K562 (cell line): ENCODE data around the gene TCEANC. TPM values are rescaled to one million over a fixed set of nuclear protein-coding genes. Genes with fewer than 3 reads are reported as not detected.

Experiments
- ATAC-seq: fragments of 200-7000 bp; cut with Tn5 transposase; 3 replicates; pipeline ENCODE4 v1.9.1; 2020; ENCODE audit warnings: moderate library complexity
- BruUV-seq: library from RNA; stranded (reverse); fragments of 400-500 nt; replicated peaks from 2 replicates; lab custom pipeline; 2021; lab: Mats Ljungman, UMichigan
- CTCF ChIA-PET: fragments of 300-600 bp; formaldehyde crosslinking; extraction: SDS; loops from one replicate; lab custom pipeline; 2021; ENCODE audit warnings: low intra/inter-chr PET ratio; lab: Yijun Ruan, JAX
- POLR2A ChIA-PET: fragments of 300-600, 350-650 bp; sonication (Branson Sonifier 250); formaldehyde crosslinking; extraction: SDS; loops from one replicate; lab custom pipeline; 2021; ENCODE audit warnings: antibody characterized with exemption, inconsistent platforms; lab: Yijun Ruan, JAX
- DNase-seq, 4 experiments: peaks; one replicate each; pipeline versions ENCODE4 v3.0.0 to v3.0.0-alpha.2; 2011 to 2018; ENCODE audit warnings: low spot score in 3 of 4, mixed read lengths in 3 of 4; ENCODE audit errors: extremely low read depth in 1 of 4
- FAIRE-seq: peaks from 2 replicates; lab custom pipeline; 2011; peaks lifted over from hg19 to GRCh38; lab: Jason Lieb, UNC
- H2AFZ ChIP-seq: 2 replicates; pipeline ENCODE4 v1.6.0; 2011; ENCODE audit warnings: low read depth, low read length, control low read depth, inconsistent platforms
- H3K27ac ChIP-seq: fragments of 200-600 bp; 3 replicates; pipeline ENCODE4 v1.8.0; 2011; ENCODE audit warnings: low read depth, mild to moderate bottlenecking, control low read depth, inconsistent platforms, low read length, moderate library complexity, mixed read lengths; ENCODE audit errors: extremely low read depth
- H3K27me3 ChIP-seq, 2 experiments: fragments of 300-600 bp in 1 of 2; 2 replicates in 1 of 2; 3 replicates in 1 of 2; pipeline versions ENCODE4 v1.6.0 to v1.8.0; 2011; ENCODE audit warnings: inconsistent platforms in 2 of 2, low read length in 2 of 2, mild to moderate bottlenecking in 1 of 2, mixed read lengths in 1 of 2, moderate library complexity in 1 of 2; ENCODE audit not compliant: control insufficient read depth in 2 of 2, insufficient read depth in 2 of 2
- H3K36me3 ChIP-seq: fragments of 300-600 bp; 3 replicates; pipeline ENCODE4 v1.8.0; 2011; ENCODE audit warnings: mild to moderate bottlenecking, low read length, inconsistent platforms; ENCODE audit not compliant: control insufficient read depth, insufficient read depth
- H3K4me1 ChIP-seq, 2 experiments: fragments of 200-600 bp in 1 of 2; replicated peaks in 1 of 2; 2 replicates in 1 of 2; 3 replicates in 1 of 2; pipeline versions ENCODE4 v1.5.1 to v1.8.0; 2011; ENCODE audit warnings: inconsistent platforms in 2 of 2, low read length in 2 of 2, mild to moderate bottlenecking in 1 of 2, mixed read lengths in 1 of 2, moderate library complexity in 1 of 2; ENCODE audit not compliant: control insufficient read depth in 2 of 2, insufficient read depth in 2 of 2
- H3K4me2 ChIP-seq: 2 replicates; pipeline ENCODE4 v1.6.1; 2011; ENCODE audit warnings: low read length, control low read depth, inconsistent platforms, mixed read lengths; ENCODE audit not compliant: insufficient read depth
- H3K4me3 ChIP-seq: fragments of 200-600 bp; sonication (generic), shearing (Covaris generic); 2 replicates; pipeline ENCODE4 v1.5.1; 2016; ENCODE audit warnings: control low read depth, inconsistent platforms
- H3K79me2 ChIP-seq: fragments of 200-600 bp; 3 replicates; pipeline ENCODE4 v1.8.0; 2011; ENCODE audit warnings: low read length, inconsistent platforms; ENCODE audit not compliant: control insufficient read depth, insufficient read depth
- H3K9ac ChIP-seq, 2 experiments: 2 replicates each; pipeline versions ENCODE4 v1.6.0 to v1.6.1; 2011; ENCODE audit warnings: low read depth in 2 of 2, low read length in 2 of 2, control low read depth in 1 of 2, inconsistent platforms in 1 of 2, mild to moderate bottlenecking in 1 of 2, mixed read lengths in 1 of 2; ENCODE audit not compliant: insufficient read depth in 1 of 2
- H3K9me1 ChIP-seq: one replicate; pipeline ENCODE4 v1.6.0; 2011; ENCODE audit warnings: inconsistent platforms, mild to moderate bottlenecking, low read length, moderate library complexity; ENCODE audit not compliant: control insufficient read depth, insufficient read depth
- H3K9me3 ChIP-seq: replicated peaks from 2 replicates; pipeline ENCODE4 v1.5.1; 2011; ENCODE audit warnings: low read depth, low read length, inconsistent platforms; ENCODE audit not compliant: control insufficient read depth, insufficient read depth
- H4K20me1 ChIP-seq: replicated peaks from 2 replicates; pipeline ENCODE4 v1.6.1; 2011; ENCODE audit warnings: low read length, inconsistent platforms, mixed read lengths; ENCODE audit not compliant: control insufficient read depth, insufficient read depth
- BHLHE40 ChIP-seq: IDR thresholded peaks from 2 replicates; pipeline ENCODE4 v1.6.1; 2011; ENCODE audit warnings: low read length, improper control_type of control experiment
- CREB1 ChIP-seq, 2 experiments: sonication (generic) in 1 of 2; formaldehyde crosslinking in 1 of 2; IDR thresholded peaks; 2 replicates each; pipeline versions ENCODE4 v1.6.1 to v1.8.0; 2012 to 2022; ENCODE audit warnings: inconsistent platforms in 1 of 2, mild to moderate bottlenecking in 1 of 2, missing genetic modification reagents in 1 of 2, moderate library complexity in 1 of 2
- HDAC6 ChIP-seq: IDR thresholded peaks from 2 replicates; pipeline ENCODE4 v1.6.1; 2012; ENCODE audit warnings: low read depth, mild to moderate bottlenecking, control low read depth, inconsistent platforms, low read length, moderate library complexity
- HNRNPUL1 ChIP-seq: fragments of 200-400 bp; formaldehyde crosslinking; IDR thresholded peaks from 2 replicates; pipeline ENCODE4 v1.6.1; 2017; ENCODE audit warnings: low read length
- MEF2A ChIP-seq: IDR thresholded peaks from 2 replicates; pipeline ENCODE4 v1.6.1; 2011; ENCODE audit warnings: low read depth, mild to moderate bottlenecking, low read length, moderate library complexity; ENCODE audit not compliant: control insufficient read depth
- NCOA2 ChIP-seq, 2 experiments: fragments of 450-650 bp; IDR thresholded peaks; 2 replicates each; pipeline ENCODE4 v1.6.1; 2018; ENCODE audit warnings: mild to moderate bottlenecking in 2 of 2, moderate library complexity in 1 of 2; ENCODE audit not compliant: partially characterized antibody in 2 of 2
- SNIP1 ChIP-seq: fragments of 450-650 bp; IDR thresholded peaks from 2 replicates; pipeline ENCODE4 v1.7.1; 2017; ENCODE audit warnings: low read depth, mild to moderate bottlenecking
- TCF7L2 ChIP-seq: fragments of 150-350 bp; IDR thresholded peaks from 2 replicates; pipeline ENCODE4 v1.6.1; 2016; ENCODE audit warnings: low read depth, mild to moderate bottlenecking, low read length, moderate library complexity
- TOE1 ChIP-seq, 2 experiments: fragments of 450-650 bp in 1 of 2; sonication (generic) in 1 of 2; formaldehyde crosslinking in 1 of 2; IDR thresholded peaks; 2 replicates each; pipeline versions ENCODE4 v1.7.1 to v1.8.0; 2016 to 2022; ENCODE audit warnings: borderline replicate concordance in 2 of 2, mild to moderate bottlenecking in 2 of 2, antibody characterized with exemption in 1 of 2, inconsistent platforms in 1 of 2, low read depth in 1 of 2, missing genetic modification reagents in 1 of 2, moderate library complexity in 1 of 2
- ZC3H11A ChIP-seq: IDR thresholded peaks from 2 replicates; pipeline ENCODE4 v1.6.1; 2012; ENCODE audit warnings: low read depth, low read length, improper control_type of control experiment
- ZNF764 ChIP-seq: fragments of 250-450 bp; sonication (Bioruptor Pico); IDR thresholded peaks from 2 replicates; pipeline ENCODE4 v1.4.0; 2020; ENCODE audit warnings: low read depth, mild to moderate bottlenecking, moderate library complexity
- WGBS: fragments of 100-300 bp; shearing (Covaris generic); methylation state at CpG from one replicate; pipeline ENCODE4 v1.1.6; 2016; ENCODE audit warnings: low coverage, mixed read lengths; ENCODE audit not compliant: insufficient coverage; ENCODE audit errors: missing lambda C conversion rate; 5-methylcytosine and 5-hydroxymethylcytosine counted together
- in situ Hi-C: fragments of 300-500 bp; cut with MboI; formaldehyde crosslinking; loops from 4 replicates; pipeline ENCODE4 v1.15.0; 2018; ENCODE audit warnings: inconsistent platforms, mixed read lengths
- intact Hi-C: fragments of 100-400 bp; cut with micrococcal nuclease; formaldehyde crosslinking; loops from 2 replicates; pipeline ENCODE4 v1.14.2; 2022
- polyA plus RNA-seq, 8 experiments: library from polyadenylated mRNA; depleted of rRNA in 4 of 8; stranded (reverse) in 5 of 8; unstranded in 3 of 8; fragments of >200 nt; fragmentation: Nextera tagmentation in 2 of 8; fragmentation: Illumina TruSeq in 1 of 8; extraction: Ambion mirVana in 2 of 8; extraction: Trizol in 1 of 8; gene quantifications; 2 replicates each; pipeline versions ENCODE4 v1.2.1 to v1.2.3, GENCODE V29; 2011 to 2014; ENCODE audit warnings: inconsistent platforms in 1 of 8, missing spikeins in 1 of 8
- total RNA-seq, 7 experiments: library from RNA; depleted of rRNA in 6 of 7; stranded (reverse); fragments of >200 nt in 6 of 7; fragmentation: Illumina TruSeq in 2 of 7; extraction: Trizol in 2 of 7; gene quantifications; 2 replicates each; pipeline versions ENCODE4 v1.2.1 to v1.2.3, GENCODE V29; 2011 to 2021; ENCODE audit warnings: low replicate concordance in 1 of 7
- TF ChIP-seq, protein P1 (sequence below): fragments of 200-800 bp; sonication (Bioruptor generic); IDR thresholded peaks from 2 replicates; pipeline ENCODE4 v1.6.1; 2017; ENCODE audit warnings: missing genetic modification characterization, missing compliant biosample characterization
- TF ChIP-seq, protein P2 (sequence below): fragments of 250-450 bp; sonication (Bioruptor Pico); IDR thresholded peaks from 2 replicates; pipeline ENCODE4 v1.4.0; 2020; ENCODE audit warnings: mild to moderate bottlenecking, moderate library complexity, borderline replicate concordance
- TF ChIP-seq, protein P3 (sequence below): fragments of 450-650 bp; IDR thresholded peaks from 2 replicates; pipeline ENCODE4 v1.7.0; 2016; ENCODE audit warnings: borderline replicate concordance

The TCEANC gene
- total and polyA plus RNA-seq, 9 of the 15 experiments (the other 6 are each of a cell fraction or from before 2014, with no cell fraction given) = 1.2 to 2.8 (median 2.0) TPM

DNA sequence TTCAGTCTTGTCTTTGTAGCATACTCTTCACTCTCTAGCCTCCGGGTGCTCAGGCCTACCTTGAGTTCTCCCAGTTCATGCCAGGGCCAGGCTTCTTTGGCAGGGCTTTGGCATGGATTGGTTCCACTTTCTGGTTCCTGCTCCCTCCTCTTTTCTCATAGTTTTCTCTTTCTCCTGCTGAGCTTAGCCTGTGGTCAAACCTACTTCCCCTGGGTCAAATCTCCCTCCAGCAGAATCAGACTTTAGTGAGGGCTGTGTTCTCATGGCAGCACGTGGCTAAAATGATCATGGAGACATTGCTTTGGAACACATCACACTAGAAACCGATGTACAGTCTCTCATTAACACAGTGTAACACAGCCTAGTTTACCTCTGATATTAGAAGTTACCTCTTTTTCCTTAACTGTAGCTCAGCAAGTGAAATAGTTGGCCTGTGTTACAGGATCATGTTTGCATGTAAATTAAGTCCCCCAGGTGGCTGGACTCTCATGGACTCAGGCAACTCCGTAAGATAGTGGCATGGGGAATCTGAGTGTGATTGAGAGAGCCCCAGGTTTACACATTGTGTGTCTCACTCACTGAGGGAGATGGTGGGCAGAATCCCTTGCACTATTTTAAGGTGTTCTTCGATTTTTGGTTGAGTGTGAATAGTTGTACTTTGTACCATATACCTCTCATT is 49.3 kb downstream of the TCEANC start:
- POLR2A ChIA-PET = interaction anchor here (0.6 to 1.0 kb wide), 2 partner anchors 10 to 28 kb away, joined by 3 to 5 read pairs; no protein-coding TSS in a partner anchor
- TF ChIP-seq, protein P1, sequence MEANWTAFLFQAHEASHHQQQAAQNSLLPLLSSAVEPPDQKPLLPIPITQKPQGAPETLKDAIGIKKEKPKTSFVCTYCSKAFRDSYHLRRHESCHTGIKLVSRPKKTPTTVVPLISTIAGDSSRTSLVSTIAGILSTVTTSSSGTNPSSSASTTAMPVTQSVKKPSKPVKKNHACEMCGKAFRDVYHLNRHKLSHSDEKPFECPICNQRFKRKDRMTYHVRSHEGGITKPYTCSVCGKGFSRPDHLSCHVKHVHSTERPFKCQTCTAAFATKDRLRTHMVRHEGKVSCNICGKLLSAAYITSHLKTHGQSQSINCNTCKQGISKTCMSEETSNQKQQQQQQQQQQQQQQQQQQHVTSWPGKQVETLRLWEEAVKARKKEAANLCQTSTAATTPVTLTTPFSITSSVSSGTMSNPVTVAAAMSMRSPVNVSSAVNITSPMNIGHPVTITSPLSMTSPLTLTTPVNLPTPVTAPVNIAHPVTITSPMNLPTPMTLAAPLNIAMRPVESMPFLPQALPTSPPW (CRISPR knock-in tag) = no peak
- TF ChIP-seq HDAC6 (no peak), TOE1 (IDR thresholded peaks at IDR 0.05; ENCODE audit: borderline replicate concordance) (no peak), TOE1 (CRISPR knock-in tag; IDR thresholded peaks at IDR 0.05; ENCODE audit: borderline replicate concordance, low read depth) (no peak), MEF2A (no peak), BHLHE40 (no peak), TCF7L2 (no peak), CREB1 (IDR thresholded peaks at IDR 0.05) (no peak), CREB1 (CRISPR knock-in tag; IDR thresholded peaks at IDR 0.05) (no peak), HNRNPUL1 (no peak), NCOA2 (IDR thresholded peaks at IDR 0.05; ENCODE audit: partially characterized antibody in 2 of 2) (no peak), SNIP1 (no peak), ZNF764 (CRISPR knock-in tag) (no peak), ZC3H11A (no peak)
- TF ChIP-seq, protein P2, sequence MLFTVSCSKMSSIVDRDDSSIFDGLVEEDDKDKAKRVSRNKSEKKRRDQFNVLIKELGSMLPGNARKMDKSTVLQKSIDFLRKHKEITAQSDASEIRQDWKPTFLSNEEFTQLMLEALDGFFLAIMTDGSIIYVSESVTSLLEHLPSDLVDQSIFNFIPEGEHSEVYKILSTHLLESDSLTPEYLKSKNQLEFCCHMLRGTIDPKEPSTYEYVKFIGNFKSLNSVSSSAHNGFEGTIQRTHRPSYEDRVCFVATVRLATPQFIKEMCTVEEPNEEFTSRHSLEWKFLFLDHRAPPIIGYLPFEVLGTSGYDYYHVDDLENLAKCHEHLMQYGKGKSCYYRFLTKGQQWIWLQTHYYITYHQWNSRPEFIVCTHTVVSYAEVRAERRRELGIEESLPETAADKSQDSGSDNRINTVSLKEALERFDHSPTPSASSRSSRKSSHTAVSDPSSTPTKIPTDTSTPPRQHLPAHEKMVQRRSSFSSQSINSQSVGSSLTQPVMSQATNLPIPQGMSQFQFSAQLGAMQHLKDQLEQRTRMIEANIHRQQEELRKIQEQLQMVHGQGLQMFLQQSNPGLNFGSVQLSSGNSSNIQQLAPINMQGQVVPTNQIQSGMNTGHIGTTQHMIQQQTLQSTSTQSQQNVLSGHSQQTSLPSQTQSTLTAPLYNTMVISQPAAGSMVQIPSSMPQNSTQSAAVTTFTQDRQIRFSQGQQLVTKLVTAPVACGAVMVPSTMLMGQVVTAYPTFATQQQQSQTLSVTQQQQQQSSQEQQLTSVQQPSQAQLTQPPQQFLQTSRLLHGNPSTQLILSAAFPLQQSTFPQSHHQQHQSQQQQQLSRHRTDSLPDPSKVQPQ (CRISPR knock-in tag) = no peak
- TF ChIP-seq, protein P3, sequence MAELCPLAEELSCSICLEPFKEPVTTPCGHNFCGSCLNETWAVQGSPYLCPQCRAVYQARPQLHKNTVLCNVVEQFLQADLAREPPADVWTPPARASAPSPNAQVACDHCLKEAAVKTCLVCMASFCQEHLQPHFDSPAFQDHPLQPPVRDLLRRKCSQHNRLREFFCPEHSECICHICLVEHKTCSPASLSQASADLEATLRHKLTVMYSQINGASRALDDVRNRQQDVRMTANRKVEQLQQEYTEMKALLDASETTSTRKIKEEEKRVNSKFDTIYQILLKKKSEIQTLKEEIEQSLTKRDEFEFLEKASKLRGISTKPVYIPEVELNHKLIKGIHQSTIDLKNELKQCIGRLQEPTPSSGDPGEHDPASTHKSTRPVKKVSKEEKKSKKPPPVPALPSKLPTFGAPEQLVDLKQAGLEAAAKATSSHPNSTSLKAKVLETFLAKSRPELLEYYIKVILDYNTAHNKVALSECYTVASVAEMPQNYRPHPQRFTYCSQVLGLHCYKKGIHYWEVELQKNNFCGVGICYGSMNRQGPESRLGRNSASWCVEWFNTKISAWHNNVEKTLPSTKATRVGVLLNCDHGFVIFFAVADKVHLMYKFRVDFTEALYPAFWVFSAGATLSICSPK = no peak

More for the DNA sequence above, 49.3 kb downstream of the TCEANC start:
- CTCF ChIA-PET = no interaction called here
- H3K9me1 ChIP-seq = no peaks in the 10 kb centered on the region
- H3K27me3 ChIP-seq = no peaks in the 10 kb centered on the region
- no peak overlapping the region for H3K4me3 ChIP-seq
- no peak for DNase-seq
- in situ Hi-C loops (no loop called here), intact Hi-C loops (no loop called here)
- H3K4me2 ChIP-seq = no peak overlapping the region
- no peak; the same call in 2 of the 3 replicates for ATAC-seq
- peaks cover 90% of the 10 kb centered on the region for H3K79me2 ChIP-seq
- no TSS peak for BruUV-seq
- FAIRE-seq = no peak
- peaks cover 3% of the 10 kb centered on the region; the same call in 1 of the 2 replicates for H4K20me1 ChIP-seq
- H3K9ac ChIP-seq = peak overlapping the region in 1 of 2 experiments; percentile 20; a peak in 1 of 4 replicates
- no peak overlapping the region for H3K27ac ChIP-seq
- peaks cover 33% of the 10 kb centered on the region for H3K36me3 ChIP-seq
- no peaks in the 10 kb centered on the region for H3K9me3 ChIP-seq
- no peak overlapping the region for H2AFZ ChIP-seq
- WGBS = 67% methylated on average over 5 of the region's 5 CpGs
- H3K4me1 ChIP-seq = peaks cover 4 to 34% of the 10 kb centered on the region in 2 experiments
